HG02938 (cell line): ENCODE measurements around the gene ANKS3.

Experiments
- ATAC-seq: cut with Tn5 transposase; IDR thresholded peaks from one replicate; pipeline ENCODE4 v1.9.1; 2021; ENCODE audit warnings: mild to moderate bottlenecking, moderate library complexity; ENCODE audit not compliant: unreplicated experiment

ANKS3 gene

DNA sequence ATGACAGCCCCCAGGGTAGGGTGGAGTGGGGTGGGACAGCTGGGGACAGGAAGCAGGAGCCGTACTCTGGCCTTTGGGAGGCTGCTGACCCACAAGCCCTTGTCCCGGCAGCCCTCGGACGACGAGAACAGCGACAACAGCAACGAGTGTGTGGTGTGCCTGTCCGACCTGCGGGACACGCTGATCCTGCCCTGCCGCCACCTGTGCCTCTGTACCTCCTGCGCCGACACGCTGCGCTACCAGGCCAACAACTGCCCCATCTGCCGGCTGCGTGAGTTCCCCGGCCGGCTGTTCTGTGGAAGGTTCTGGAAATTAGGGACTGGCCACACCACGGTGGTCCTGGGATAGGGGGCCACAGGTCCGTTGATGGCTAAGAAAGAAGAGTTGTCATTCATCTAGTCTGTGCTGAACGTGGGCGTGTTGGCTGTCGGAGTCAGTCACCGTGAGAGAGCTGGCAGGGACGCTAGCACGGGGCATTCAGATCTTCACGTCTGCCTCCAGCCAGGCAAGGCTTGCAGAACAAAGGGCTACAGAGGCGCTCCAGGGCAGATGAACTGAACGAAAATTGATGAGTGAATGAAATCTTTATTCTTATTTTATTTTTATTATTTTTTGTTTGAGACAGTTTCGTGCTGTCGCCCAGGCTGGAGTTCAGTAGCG, 60.6 kb downstream of the ANKS3 start:
- no peak for ATAC-seq

DNA sequence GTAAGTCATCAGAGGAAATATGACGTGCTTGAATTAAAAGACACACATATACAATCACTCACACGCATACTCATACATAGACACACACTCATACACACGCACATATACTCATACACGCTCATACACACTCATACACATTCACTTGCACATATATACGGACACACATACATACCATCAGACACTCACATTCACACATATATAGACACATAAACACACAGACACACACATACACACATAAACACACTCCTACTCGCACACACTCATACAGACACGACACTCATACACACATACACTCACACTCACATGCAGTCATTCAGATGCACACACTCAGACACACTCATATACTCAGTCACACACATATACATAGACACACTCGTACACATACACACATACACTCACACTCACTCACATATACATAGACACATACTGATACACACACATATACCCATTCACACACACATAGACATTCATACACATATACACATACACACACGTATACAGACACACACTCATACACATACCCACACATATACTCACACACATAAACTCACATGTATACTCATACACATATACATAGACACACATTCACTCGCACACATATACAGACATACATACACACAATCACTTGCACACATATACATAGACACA, 65.6 kb downstream of the ANKS3 start:
- ATAC-seq = no peak

DNA sequence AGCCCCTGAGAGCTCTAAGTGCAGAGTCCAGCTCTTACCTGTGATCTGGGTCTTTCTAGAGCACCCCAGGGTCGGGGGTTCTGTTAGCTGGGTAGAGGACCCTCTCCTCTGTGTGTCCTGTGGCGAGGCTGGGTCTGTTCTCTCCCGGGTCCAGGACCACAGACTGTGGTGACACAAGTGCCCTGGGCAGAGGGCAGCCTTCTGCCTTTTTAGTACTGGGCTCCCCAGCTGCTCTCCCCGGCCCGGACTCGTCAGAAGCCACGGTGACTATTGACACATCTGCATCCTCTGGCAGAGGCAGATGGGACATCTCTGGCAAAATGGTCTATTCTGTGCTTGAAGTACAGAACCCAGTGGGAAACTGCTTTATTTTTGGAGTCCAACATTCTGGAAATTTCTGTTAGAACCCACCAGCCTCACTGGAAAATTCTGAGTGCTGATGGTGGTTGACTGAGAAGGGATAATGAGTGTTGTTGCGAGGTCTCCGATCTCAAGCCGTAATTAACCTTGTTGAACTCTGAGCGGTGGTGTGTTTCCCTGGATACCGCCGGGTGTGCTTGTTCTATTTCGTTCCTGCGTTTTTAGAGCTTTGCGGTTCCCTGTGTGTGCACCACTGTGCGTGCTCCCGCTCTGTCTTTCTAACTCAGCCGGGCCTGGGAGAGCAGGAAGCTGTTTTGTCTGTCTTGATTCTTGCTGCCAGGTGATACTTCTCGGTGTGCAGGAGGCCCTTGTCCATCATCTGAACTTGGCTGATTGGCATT, 66.7 kb downstream of the ANKS3 start:
- ATAC-seq = no peak

DNA sequence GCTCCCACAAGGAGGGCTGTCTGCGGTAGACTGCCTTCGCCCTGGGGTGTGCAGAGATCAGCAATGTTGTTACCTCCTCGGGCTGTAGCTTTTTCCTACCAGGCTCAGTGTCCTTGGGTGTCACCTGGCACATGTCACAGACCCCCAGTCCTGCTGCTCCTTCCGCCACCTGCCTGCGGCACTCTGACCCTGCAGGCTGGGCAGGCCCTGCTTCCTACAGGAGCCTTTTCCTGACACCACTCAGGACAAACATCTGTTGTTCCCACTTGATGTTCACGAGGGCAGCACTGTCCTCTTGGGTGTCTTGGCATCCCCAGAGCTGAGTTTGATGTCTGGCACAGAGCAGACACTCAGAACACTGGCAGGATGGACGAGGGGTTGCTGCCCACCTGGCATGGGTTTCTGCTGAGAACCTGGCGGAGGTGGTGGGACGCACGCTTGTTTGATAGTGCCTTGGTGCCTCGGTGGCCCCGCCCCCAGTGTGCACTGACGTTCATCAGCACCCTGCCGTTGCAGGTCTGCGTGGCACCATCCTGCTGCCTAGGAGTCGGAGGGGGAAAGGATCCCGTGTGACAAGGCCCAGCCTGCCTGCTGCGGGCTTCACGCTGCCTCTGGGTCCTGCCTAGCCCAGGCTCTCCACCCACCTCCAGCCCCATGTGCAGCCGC, 67.4 kb downstream of the ANKS3 start:
- no peak for ATAC-seq

DNA sequence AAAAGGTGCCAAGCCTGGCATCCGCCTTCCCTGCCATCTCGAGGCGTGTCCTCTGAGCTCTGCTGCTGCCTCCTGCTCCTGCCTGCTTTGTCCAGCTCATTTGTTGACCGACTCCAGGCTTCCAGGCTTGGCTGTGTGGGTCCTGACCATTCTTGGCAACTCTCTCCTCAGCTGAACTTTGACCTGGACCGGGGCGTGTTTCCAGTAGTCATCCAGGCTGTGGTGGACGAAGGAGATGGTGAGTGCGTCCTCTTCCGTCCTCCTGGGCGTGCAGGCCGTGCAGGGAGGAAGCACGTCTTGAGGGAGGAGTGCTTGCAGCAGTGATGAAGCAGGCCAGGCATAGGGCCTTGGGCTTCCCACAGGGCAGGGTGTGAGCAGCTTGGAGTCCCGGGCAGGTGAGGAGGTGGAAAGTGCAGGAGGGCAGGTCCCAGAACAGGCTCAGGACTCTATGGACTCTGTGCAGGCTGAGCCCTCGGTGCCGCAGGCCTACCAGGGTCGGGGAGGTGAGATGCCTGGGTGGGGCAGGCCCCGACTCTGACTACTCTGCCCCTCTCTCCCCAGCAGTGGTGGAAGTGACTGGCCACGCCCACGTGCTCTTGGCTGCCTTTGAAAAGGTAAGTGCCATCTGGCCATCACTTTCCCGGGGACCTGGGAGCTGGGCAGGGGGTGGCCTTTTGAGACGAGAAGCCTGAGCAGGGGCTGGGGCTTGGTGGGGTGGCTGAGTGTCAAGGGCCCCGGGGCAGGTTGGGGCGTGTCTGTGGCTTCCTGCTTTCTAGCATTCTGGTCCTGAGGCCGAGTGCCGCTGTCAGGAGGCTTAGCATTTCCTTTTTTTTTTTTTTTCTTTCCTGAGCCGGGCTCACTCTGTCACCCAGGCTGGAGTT, 69.3 kb downstream of the ANKS3 start:
- no peak for ATAC-seq

DNA sequence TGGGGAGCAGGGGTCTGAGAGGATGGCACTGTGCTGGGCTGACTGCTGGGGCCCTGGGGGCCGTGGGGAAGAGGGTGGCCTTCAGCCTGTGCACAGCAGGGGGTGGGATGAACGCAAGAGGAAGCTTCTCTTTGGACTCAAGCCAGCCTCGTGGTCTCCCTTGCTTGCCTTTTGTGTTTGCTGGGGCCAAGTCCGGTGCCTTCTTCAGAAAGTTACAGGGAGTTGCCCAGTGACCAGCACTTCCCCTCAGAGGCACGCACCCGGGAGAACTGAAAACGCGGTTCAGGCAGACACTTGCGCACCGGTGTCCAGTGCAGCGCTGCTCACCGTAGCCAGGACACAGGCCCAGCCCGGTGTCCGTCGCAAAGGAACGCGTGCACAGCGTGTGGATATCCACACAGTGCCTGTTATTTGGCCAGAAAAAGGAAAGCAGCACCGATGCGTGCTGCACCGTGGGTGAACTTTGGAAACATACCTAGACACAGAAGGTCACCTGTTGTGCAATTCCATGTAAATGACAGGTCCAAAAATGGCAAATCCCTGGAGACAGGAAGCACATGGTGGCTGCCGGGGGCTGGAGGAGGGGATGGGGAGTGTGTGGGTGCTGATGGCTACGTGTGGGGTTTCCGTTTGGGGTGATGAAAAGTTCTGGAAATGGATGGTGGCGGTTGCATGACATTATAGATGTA, 70.2 kb downstream of the ANKS3 start:
- no peak for ATAC-seq

- no peak for ATAC-seq
Measured at GRCh38 chr16:4663465-4663776, 70.7 kb downstream of the ANKS3 start.

- no peak for ATAC-seq
Measured at GRCh38 chr16:4661661-4662060, 72.4 kb downstream of the ANKS3 start.

GRCh38 chr16:4660454-4661007, 73.5 kb downstream of the ANKS3 start:
- no peak for ATAC-seq

DNA sequence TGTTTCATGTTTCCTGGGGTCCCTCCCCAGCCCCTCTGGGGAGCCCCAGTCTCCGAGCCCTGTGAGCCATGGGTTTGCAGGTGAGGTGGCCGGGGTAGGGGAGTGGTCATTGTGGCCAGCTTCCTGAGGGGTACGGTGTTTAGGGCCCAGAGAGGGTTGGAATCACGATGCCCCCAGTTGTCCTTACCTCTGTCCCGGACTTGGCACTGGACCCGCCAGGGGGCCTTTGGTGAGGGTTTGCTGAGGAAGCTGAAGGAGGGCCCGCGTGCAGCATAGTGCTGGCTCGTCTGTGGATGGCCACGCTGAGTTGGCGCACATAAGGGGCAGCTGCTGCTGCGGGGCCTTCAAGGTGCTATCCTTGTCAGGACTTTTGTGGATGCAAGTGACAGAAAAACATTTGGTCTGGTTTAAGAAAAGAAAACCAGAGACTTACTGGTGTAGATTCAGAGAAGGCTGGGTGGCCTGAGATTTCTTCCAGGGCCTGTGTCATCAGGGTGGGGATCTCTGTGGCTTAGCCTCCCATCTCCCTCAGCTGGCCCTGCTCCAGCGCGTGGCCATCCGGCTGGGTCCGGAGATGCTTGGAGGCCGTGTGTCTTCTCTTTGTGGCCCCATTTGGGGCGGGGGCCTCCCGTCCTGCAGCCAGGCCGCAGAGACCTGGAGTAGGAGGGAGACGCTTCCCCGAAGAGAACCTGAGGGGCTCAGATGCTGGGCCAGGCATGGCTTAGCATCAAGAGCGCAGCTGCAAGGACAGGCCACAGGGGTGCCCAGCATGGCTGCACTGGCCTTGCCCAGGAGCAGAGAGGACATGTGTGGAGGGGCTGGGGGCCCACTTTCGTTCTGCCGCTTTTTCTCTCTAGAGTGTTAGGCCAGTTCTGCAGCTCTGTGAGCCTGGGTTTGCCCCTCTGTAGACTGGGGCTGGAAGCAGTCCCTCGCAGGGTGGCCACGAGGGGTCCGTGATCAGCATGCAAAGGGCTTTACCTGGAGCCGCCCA, 74.4 kb downstream of the ANKS3 start:
- ATAC-seq = no peak

DNA sequence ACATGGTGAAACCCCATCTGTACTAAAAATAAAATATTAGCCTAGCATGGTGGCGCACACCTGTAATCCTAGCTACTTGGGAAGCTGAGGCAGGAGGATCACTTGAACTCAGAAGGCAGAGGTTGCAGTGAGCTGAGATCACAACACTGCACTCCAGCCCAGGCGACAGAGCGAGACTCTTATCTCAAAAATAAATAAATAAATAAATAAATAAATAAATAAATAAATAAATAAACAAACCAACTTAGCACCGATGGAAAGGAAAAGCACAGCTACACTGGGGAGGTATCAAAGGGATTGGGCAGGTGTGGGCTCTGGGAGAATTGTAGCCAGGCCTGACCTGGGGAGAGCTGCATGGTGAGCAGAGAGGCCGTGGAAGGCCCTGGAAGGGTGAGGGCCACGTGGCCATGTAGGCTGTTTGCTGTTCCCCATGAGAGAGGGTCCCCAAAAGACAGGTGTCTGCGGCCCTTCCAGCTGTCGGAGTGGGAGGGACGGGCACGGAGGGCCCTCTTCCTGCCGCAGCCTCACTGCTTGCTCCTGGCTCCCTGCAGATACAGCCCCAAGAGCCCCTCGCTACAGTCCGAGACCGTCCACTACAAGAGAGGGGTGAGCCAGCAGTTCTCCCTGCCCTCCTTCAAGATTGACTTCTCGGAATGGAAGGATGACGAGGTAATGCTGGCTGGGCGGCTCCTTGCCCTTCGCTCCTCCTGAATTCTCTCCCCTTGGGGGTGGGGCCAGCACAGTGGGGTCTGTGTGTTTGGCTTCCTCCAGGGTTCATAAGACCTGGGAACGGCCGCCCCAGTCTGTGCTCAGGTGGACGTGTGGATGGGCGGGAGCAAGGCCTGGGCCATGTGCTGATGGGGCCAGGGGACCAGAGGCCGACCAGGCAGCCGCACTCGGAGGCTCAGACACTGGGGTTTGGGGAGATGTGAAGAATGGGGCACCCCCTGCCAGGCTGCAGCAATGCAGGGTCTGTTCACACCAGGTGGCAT, 77.1 kb downstream of the ANKS3 start:
- ATAC-seq = no peak

GRCh38 chr16:4656221-4656620, 77.8 kb downstream of the ANKS3 start:
- ATAC-seq = no peak

DNA sequence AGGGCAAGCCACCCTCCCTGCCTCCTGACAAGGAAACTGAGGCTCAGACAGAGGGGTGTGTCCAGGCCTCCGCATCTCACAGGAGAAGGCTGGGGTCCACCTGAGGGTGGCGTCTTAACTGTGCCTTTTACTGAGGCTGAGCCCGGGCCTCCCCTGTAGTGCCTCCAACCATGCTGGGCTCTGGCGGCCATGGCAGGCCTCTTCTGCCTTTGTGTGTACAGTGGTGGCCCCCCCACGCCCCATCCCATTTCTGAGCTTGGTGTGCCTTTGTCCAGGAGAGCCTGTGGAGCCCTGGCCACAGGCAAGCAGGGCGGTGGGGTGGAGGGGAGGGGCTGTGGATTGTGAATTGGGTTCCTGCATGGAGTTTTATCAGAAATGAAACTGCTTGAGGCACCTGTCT, 78.3 kb downstream of the ANKS3 start:
- no peak for ATAC-seq

DNA sequence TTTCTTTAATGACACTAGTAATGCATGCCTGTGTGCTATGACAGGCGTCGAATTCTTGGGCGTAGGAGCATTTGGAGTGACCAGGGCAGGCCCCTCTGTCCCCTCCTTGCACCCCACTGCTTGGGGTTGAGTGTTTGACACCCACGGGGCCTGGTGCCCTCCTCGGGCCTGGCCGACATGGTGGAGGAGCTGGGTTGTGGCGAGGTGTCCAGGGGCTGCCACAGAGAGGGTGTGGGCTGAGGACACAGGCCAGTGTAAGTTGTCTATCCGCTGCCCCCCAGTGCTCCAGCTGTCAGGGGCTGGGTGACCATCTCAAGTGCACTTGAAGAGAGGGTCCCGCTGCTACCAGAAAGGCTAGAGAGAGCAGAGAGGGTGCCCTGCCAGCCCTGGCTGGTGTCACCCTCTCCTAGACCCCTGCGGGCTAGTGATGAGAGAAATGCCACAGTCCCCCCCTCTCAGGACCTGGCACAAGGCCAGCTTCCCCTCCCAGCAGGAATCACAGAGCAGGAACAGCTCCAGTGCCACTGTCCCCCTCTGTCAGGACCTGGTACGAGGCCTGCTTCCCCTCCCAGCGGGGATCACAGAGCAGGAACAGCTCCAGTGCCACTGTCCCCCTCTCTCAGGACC, 79.0 kb downstream of the ANKS3 start:
- no peak for ATAC-seq

DNA sequence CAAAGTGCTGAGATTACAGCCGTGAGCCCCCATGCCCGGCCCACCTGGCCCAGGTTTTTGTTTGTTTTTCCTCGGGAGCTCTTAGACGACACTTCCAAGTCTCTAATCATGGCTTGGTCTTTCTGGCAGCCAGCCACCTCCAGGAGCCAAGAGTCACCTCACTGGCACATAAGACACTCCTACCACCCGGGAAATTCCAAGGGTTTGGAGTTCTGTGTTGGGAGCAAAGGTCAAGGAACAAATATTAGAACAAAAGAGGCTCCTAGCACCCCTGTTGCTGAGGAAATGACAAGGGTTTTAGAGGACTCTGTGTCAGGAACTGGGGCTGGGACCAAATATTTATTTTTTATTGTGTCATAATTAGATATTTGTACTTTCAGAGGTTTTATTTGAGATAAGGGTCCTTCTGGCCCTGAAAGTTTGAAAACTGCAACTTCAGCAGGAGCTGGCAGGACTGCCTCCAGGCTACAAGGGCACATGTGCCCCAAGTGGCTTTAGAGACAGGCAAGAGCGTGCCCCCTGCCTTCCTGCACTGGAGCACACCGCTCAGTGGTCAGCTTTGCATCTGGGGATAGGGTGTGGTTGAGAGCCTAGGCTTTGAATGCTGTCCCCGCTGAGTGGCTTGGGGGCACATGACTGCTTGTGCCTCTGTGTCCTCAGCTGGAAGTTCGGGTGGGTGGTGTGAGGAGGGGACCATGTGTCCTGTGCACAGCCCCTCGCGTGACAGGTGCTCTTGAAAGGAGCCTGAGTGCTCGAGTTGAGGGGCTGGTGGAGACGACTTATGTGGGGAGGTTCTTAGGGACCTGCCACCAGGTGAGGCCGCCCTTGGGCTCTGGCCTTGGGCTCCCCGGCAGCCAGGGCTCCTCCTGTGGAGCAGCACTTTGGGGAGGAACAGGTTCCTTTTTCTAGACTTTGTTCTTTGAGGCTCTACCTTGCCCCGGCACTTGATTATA, 79.8 kb downstream of the ANKS3 start:
- ATAC-seq = no peak

- ATAC-seq = no peak
Measured at GRCh38 chr16:4652561-4652960, 81.5 kb downstream of the ANKS3 start.
